ENCODE measurements around the gene CHRNA4.

Gene CHRNA4

DNA sequence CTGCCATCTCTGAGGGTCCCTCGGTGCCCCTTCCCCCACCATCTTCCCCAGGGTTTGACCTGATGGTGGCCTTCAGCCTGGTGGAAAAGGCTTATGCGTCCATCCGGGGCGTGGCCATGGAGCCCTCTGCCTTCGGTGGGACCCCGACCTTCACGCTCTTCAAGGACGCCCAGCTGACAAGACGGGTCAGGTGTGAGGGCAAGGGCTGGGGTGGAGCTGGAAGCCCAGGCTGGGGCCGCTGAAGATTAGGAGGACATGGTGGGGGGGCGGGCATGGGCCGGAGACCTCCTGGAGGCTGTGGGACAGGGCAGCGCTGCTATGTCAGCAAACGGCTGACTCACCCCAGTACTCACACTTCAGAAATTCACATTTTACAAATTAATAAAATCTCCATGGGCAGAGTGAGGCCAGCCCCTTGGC is 44.6 kb downstream of the CHRNA4 start:
- no peak overlapping the region for H3K14ac ChIP-seq (ENCODE audit: low read length)
- H3K27ac ChIP-seq (ENCODE audit: low read depth, low read length): no peak overlapping the region
- no peak overlapping the region for H3K23ac ChIP-seq (ENCODE audit: low read length)
- no peak overlapping the region for H4K8ac ChIP-seq (ENCODE audit: low read depth, low read length)
- H2BK5ac ChIP-seq (ENCODE audit: low read depth, low read length, poor library complexity): no peak overlapping the region
- WGBS (ENCODE audit: extremely low coverage, insufficient coverage, insufficient read length): no CpG with 5 or more reads among the region's 14 CpGs
- H3K4me1 ChIP-seq (ENCODE audit: control insufficient read depth in 1 of 2, insufficient read depth in 2 of 2, low read length in 2 of 2): no peaks in the 10 kb centered on the region
- H2AFZ ChIP-seq (ENCODE audit: insufficient read depth, low read length, poor library complexity): no peak overlapping the region
- H3K27me3 ChIP-seq (ENCODE audit: insufficient read depth, low read length): no peaks in the 10 kb centered on the region
- no peak overlapping the region for H2BK120ac ChIP-seq (ENCODE audit: insufficient read depth, low read length, poor library complexity)
- H3K4me2 ChIP-seq (ENCODE audit: low read length): no peak overlapping the region
- H3K79me1 ChIP-seq (ENCODE audit: low read length): no peaks in the 10 kb centered on the region
- no peak overlapping the region for H4K12ac ChIP-seq (ENCODE audit: low read depth, low read length)
- no peaks in the 10 kb centered on the region for H3K79me2 ChIP-seq (ENCODE audit: control insufficient read depth, insufficient read depth, low read length, poor library complexity)
- H3K9me3 ChIP-seq (ENCODE audit: insufficient read depth, low read depth, low read length): peaks cover 2% of the 10 kb centered on the region
- no peaks in the 10 kb centered on the region for H3K36me3 ChIP-seq (ENCODE audit: control insufficient read depth in 1 of 2, insufficient read depth in 2 of 2, low read length in 2 of 2)
- no peak overlapping the region for H3K4ac ChIP-seq (ENCODE audit: low read depth, low read length)
- no peak overlapping the region for H3K18ac ChIP-seq (ENCODE audit: low read length)
- H2AK5ac ChIP-seq (ENCODE audit: low read length): no peak overlapping the region
- no peak overlapping the region for H2BK12ac ChIP-seq (ENCODE audit: low read length)
- no peak overlapping the region for H3K9ac ChIP-seq (ENCODE audit: low read length)
- DNase-seq: no peak
- no peak overlapping the region for H4K91ac ChIP-seq (ENCODE audit: low read depth, low read length)
- H3K4me3 ChIP-seq (ENCODE audit: low read depth, low read length): no peak overlapping the region

DNA sequence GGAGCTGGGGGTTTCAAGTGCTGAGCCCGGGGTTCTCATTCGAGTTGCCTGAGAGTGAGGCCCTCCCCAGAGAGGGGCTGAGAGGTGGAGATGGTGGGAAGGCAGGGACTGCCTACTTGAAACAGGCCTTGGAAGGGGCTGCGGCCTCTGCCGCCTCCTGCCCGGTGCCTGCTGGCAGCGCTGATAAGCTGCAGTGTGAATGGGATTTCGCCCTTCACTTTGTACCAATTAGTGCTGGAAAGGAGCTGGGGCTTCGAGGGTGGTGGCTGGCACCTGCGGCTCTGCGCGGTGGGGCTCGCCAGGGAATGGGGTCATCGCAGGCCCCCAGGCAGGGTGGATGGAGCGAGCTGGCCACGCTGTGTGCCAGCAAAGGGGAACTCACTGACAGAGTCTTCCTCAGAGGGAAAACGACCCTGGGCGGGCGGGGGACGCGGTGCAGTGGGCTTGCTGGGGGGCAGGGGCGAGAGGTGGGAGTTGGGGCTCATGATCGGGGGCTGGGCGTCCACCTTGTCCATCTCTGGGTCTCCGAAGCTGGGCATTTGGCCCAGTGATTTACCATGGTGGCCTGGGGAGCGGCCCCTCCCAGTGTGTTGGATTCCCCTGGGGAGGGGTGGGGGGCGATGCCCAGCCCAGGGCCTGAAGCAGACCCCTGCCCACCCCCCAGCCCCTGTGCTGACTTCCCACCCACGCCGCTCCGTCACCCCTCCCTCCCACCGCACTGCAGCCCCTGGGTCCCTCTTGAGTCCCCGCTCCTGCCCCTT is 45.2 kb downstream of the CHRNA4 start:
- Histone ChIP-seq H3K4me1 (ENCODE audit: control insufficient read depth in 1 of 2, insufficient read depth in 2 of 2, low read length in 2 of 2) (no peaks in the 10 kb centered on the region), H3K4me3 (ENCODE audit: low read depth, low read length) (no peak overlapping the region), H3K27me3 (ENCODE audit: insufficient read depth, low read length) (no peaks in the 10 kb centered on the region), H2BK12ac (ENCODE audit: low read length) (no peak overlapping the region), H4K91ac (ENCODE audit: low read depth, low read length) (no peak overlapping the region), H3K14ac (ENCODE audit: low read length) (no peak overlapping the region), H3K23ac (ENCODE audit: low read length) (no peak overlapping the region), H3K36me3 (ENCODE audit: control insufficient read depth in 1 of 2, insufficient read depth in 2 of 2, low read length in 2 of 2) (no peaks in the 10 kb centered on the region), H3K9me3 (ENCODE audit: insufficient read depth, low read depth, low read length) (peaks cover 2% of the 10 kb centered on the region), H4K12ac (ENCODE audit: low read depth, low read length) (no peak overlapping the region), H3K9ac (ENCODE audit: low read length) (no peak overlapping the region), H3K27ac (ENCODE audit: low read depth, low read length) (no peak overlapping the region), H3K79me2 (ENCODE audit: control insufficient read depth, insufficient read depth, low read length, poor library complexity) (no peaks in the 10 kb centered on the region), H2BK5ac (ENCODE audit: low read depth, low read length, poor library complexity) (no peak overlapping the region), H4K8ac (ENCODE audit: low read depth, low read length) (no peak overlapping the region), H3K4ac (ENCODE audit: low read depth, low read length) (no peak overlapping the region), H3K18ac (ENCODE audit: low read length) (no peak overlapping the region), H2AK5ac (ENCODE audit: low read length) (no peak overlapping the region), H3K79me1 (ENCODE audit: low read length) (no peaks in the 10 kb centered on the region), H2BK120ac (ENCODE audit: insufficient read depth, low read length, poor library complexity) (no peak overlapping the region), H2AFZ (ENCODE audit: insufficient read depth, low read length, poor library complexity) (no peak overlapping the region), H3K4me2 (ENCODE audit: low read length) (no peak overlapping the region)
- no CpG with 5 or more reads among the region's 31 CpGs for WGBS (ENCODE audit: extremely low coverage, insufficient coverage, insufficient read length)
- DNase-seq: no peak

DNA sequence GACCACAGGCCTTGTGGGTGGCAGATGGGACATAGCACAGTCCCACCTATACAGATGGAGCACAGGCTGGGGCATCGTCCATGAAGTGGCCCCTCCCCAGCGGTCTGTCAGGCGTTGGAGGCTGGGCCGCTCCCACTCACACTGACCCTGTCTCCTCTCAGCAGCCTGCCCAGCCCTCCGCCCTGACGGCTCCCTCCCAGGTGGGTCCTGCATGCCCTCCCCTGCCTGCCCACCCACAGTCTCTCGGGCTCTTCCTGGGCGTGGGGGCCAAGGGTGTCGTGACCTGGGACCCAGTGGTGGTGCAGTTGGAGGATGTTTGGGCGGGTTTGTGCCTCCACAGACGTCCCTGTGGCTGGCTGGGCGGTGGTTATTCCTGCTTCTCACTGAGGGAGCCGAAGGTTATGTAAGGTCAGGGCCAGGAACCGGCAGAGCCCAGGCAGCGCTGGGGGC is 45.9 kb downstream of the CHRNA4 start:
- Histone ChIP-seq H3K18ac (ENCODE audit: low read length) (no peak overlapping the region), H3K4me3 (ENCODE audit: low read depth, low read length) (no peak overlapping the region), H3K27me3 (ENCODE audit: insufficient read depth, low read length) (no peaks in the 10 kb centered on the region), H4K91ac (ENCODE audit: low read depth, low read length) (no peak overlapping the region), H2BK120ac (ENCODE audit: insufficient read depth, low read length, poor library complexity) (no peak overlapping the region), H3K9me3 (ENCODE audit: insufficient read depth, low read depth, low read length) (peaks cover 2% of the 10 kb centered on the region), H3K4me2 (ENCODE audit: low read length) (no peak overlapping the region), H3K4ac (ENCODE audit: low read depth, low read length) (no peak overlapping the region), H3K27ac (ENCODE audit: low read depth, low read length) (no peak overlapping the region), H3K4me1 (ENCODE audit: control insufficient read depth in 1 of 2, insufficient read depth in 2 of 2, low read length in 2 of 2) (no peaks in the 10 kb centered on the region), H3K23ac (ENCODE audit: low read length) (no peak overlapping the region), H4K8ac (ENCODE audit: low read depth, low read length) (no peak overlapping the region), H2BK5ac (ENCODE audit: low read depth, low read length, poor library complexity) (no peak overlapping the region), H4K12ac (ENCODE audit: low read depth, low read length) (no peak overlapping the region), H3K79me2 (ENCODE audit: control insufficient read depth, insufficient read depth, low read length, poor library complexity) (no peaks in the 10 kb centered on the region), H3K36me3 (ENCODE audit: control insufficient read depth in 1 of 2, insufficient read depth in 2 of 2, low read length in 2 of 2) (no peaks in the 10 kb centered on the region), H2BK12ac (ENCODE audit: low read length) (no peak overlapping the region), H3K9ac (ENCODE audit: low read length) (no peak overlapping the region), H3K79me1 (ENCODE audit: low read length) (no peaks in the 10 kb centered on the region), H3K14ac (ENCODE audit: low read length) (no peak overlapping the region), H2AFZ (ENCODE audit: insufficient read depth, low read length, poor library complexity) (no peak overlapping the region), H2AK5ac (ENCODE audit: low read length) (no peak overlapping the region)
- DNase-seq: no peak
- no CpG with 5 or more reads among the region's 15 CpGs for WGBS (ENCODE audit: extremely low coverage, insufficient coverage, insufficient read length)

GRCh38 chr20:63314566-63315239 is 46.4 kb downstream of the CHRNA4 start:
- Histone ChIP-seq H3K4me3 (ENCODE audit: low read depth, low read length) (no peak overlapping the region), H4K91ac (ENCODE audit: low read depth, low read length) (no peak overlapping the region), H2BK120ac (ENCODE audit: insufficient read depth, low read length, poor library complexity) (no peak overlapping the region), H3K36me3 (ENCODE audit: control insufficient read depth in 1 of 2, insufficient read depth in 2 of 2, low read length in 2 of 2) (no peaks in the 10 kb centered on the region), H4K8ac (ENCODE audit: low read depth, low read length) (no peak overlapping the region), H3K27ac (ENCODE audit: low read depth, low read length) (no peak overlapping the region), H3K14ac (ENCODE audit: low read length) (no peak overlapping the region), H3K18ac (ENCODE audit: low read length) (no peak overlapping the region), H2BK12ac (ENCODE audit: low read length) (no peak overlapping the region), H3K4me1 (ENCODE audit: control insufficient read depth in 1 of 2, insufficient read depth in 2 of 2, low read length in 2 of 2) (no peaks in the 10 kb centered on the region), H3K79me2 (ENCODE audit: control insufficient read depth, insufficient read depth, low read length, poor library complexity) (no peaks in the 10 kb centered on the region), H2AFZ (ENCODE audit: insufficient read depth, low read length, poor library complexity) (no peak overlapping the region), H4K12ac (ENCODE audit: low read depth, low read length) (no peak overlapping the region), H3K79me1 (ENCODE audit: low read length) (no peaks in the 10 kb centered on the region), H2BK5ac (ENCODE audit: low read depth, low read length, poor library complexity) (no peak overlapping the region), H3K23ac (ENCODE audit: low read length) (no peak overlapping the region), H3K9ac (ENCODE audit: low read length) (no peak overlapping the region), H3K4ac (ENCODE audit: low read depth, low read length) (no peak overlapping the region), H3K9me3 (ENCODE audit: insufficient read depth, low read depth, low read length) (peaks cover 2% of the 10 kb centered on the region), H2AK5ac (ENCODE audit: low read length) (no peak overlapping the region), H3K4me2 (ENCODE audit: low read length) (no peak overlapping the region), H3K27me3 (ENCODE audit: insufficient read depth, low read length) (no peaks in the 10 kb centered on the region)
- no CpG with 5 or more reads among the region's 21 CpGs for whole genome bisulfite sequencing (ENCODE audit: extremely low coverage, insufficient coverage, insufficient read length)
- DNase-seq: no peak
